ENCODE results near the gene CDH4. TPM values are rescaled to one million over a fixed set of nuclear protein-coding genes. Genes with fewer than 3 reads are reported as not detected.

Gene CDH4
- total and polyA plus RNA-seq, 2 donors (not counting 3 experiments of a cell fraction or from before 2014, with no cell fraction given): 0.17 to 0.51 TPM

GRCh38 chr20:61972636-61973508, 720.8 kb downstream of the CDH4 start:
- H3K9ac ChIP-seq (replicated peaks; ENCODE audit: extremely low read depth, insufficient read depth, low read length): no peak overlapping the region
- FAIRE-seq (no peak), DNase-seq (ENCODE audit: low read depth, low spot score) (no peak)
- no peaks in the 10 kb centered on the region for H3K4me1 ChIP-seq (ENCODE audit: control insufficient read depth, extremely low read depth, insufficient read depth, low read length)
- TF ChIP-seq POLR2AphosphoS5 (IDR thresholded peaks at IDR 0.05; ENCODE audit: insufficient read depth, low read depth, low read length) (no peak), JUN (IDR thresholded peaks at IDR 0.05; ENCODE audit: borderline replicate concordance, insufficient read depth, insufficient read length, low read depth) (no peak), CTCF (IDR thresholded peaks at IDR 0.05; ENCODE audit: extremely low read depth in 1 of 2, insufficient read depth in 1 of 2, low read depth in 1 of 2, low read length in 2 of 2) (no peak), GATA2 (IDR thresholded peaks at IDR 0.05; ENCODE audit: insufficient read depth, insufficient read length, low read depth, low read length) (no peak), EZH2 (IDR thresholded peaks at IDR 0.05; ENCODE audit: borderline replicate concordance, low read depth, low read length, severe bottlenecking) (no peak), POLR2A (IDR thresholded peaks at IDR 0.05; ENCODE audit: low read depth, low read length) (no peak), MYC (IDR thresholded peaks at IDR 0.05; ENCODE audit: low read depth, low read length) (no peak)
- TF ChIP-seq, protein P1, sequence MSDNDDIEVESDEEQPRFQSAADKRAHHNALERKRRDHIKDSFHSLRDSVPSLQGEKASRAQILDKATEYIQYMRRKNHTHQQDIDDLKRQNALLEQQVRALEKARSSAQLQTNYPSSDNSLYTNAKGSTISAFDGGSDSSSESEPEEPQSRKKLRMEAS (IDR thresholded peaks at IDR 0.05; ENCODE audit: insufficient read depth, insufficient read length): no peak
- H3K9me1 ChIP-seq (replicated peaks; ENCODE audit: control insufficient read depth, extremely low read depth, insufficient read depth, low read length): no peaks in the 10 kb centered on the region
- CTCF ChIA-PET: no interaction called here
- H3K4me2 ChIP-seq (ENCODE audit: insufficient read depth, low read length): no peak overlapping the region
- H3K4me3 ChIP-seq (replicated peaks in 1 of 3; ENCODE audit: insufficient read depth in 1 of 3, low read depth in 1 of 3, low read length in 3 of 3): no peak overlapping the region
- no peaks in the 10 kb centered on the region for H3K27me3 ChIP-seq (ENCODE audit: control insufficient read depth in 2 of 2, insufficient read depth in 2 of 2, low read length in 2 of 2)
- intact Hi-C loops (cut with micrococcal nuclease) (no loop called here), dilution Hi-C loops (cut with MboI; ENCODE audit: extremely low pct_ligation_motif_present, low sequenced_read_pairs) (no loop called here)
- POLR2A ChIA-PET: no interaction called here
- H3K27ac ChIP-seq (ENCODE audit: insufficient read depth, low read depth, low read length): no peak overlapping the region
- no peaks in the 10 kb centered on the region for H3K9me3 ChIP-seq (replicated peaks; ENCODE audit: control insufficient read depth, insufficient read depth, low read length)
- no peak overlapping the region for H2AFZ ChIP-seq (ENCODE audit: low read depth, low read length)
- peaks cover 0 to 8% of the 10 kb centered on the region in 2 experiments for H3K36me3 ChIP-seq (ENCODE audit: control insufficient read depth in 2 of 2, extremely low read depth in 1 of 2, insufficient read depth in 2 of 2, low read length in 2 of 2)
- no peaks in the 10 kb centered on the region for H3K79me2 ChIP-seq (ENCODE audit: control insufficient read depth, insufficient read depth, low read length)
- BruUV-seq (replicated peaks): no TSS peak
- no peaks in the 10 kb centered on the region for H4K20me1 ChIP-seq (replicated peaks; ENCODE audit: control insufficient read depth, extremely low read depth, insufficient read depth, low read length)

Measured in endothelial cell of umbilical vein (primary cell).